Measurements from ENCODE around the gene GGNBP2.
"Not testable (repeated sequence)": the region's sequence is repeated elsewhere in the genome, so short reads cannot be mapped to it uniquely, and the experiment has no call there.

Gene GGNBP2

GRCh38 chr17:36600936-36601302 lies 56.2 kb downstream of the GGNBP2 start:
- DNase-seq (ENCODE audit: low spot score) = no peak

DNA sequence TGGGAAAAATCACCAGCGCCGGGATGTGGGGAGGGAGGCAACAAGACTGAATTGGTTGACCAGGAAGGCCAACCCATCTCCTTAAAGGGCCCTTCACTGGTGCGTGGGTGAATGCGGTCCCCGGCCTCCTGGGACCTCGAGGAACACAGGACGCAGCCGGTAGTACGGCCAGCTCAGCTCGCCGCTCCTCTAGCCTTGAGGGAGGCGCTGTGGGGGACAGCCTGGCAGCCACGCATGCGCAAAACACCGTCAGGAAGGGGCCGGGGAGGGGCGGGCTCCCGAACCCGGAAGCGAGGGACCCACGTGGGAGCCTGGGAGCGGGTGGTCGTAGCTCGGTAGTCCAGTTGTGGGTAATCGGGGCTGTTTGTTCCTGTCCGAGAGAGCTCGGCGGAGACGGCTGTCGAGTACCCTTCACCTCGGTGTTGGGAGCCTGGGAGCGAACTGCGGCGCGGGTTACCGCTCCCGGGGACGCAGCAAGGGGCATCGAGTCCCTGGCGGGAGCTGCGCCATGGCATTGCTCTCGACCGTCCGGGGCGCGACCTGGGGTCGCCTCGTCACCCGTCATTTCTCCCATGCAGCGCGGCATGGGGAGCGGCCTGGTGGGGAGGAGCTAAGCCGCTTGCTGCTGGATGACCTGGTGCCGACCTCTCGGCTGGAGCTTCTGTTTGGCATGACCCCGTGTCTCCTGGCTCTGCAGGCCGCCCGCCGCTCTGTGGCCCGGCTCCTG lies 56.7 kb downstream of the GGNBP2 start, which contains the start of gene MRM1:
Gene MRM1 (plus strand): TSS at position 281 of the 727 bp plus-strand sequence. CDS start 228 bp downstream, at position 509.
- DNase-seq (ENCODE audit: low spot score) = peak; percentile 95

DNA sequence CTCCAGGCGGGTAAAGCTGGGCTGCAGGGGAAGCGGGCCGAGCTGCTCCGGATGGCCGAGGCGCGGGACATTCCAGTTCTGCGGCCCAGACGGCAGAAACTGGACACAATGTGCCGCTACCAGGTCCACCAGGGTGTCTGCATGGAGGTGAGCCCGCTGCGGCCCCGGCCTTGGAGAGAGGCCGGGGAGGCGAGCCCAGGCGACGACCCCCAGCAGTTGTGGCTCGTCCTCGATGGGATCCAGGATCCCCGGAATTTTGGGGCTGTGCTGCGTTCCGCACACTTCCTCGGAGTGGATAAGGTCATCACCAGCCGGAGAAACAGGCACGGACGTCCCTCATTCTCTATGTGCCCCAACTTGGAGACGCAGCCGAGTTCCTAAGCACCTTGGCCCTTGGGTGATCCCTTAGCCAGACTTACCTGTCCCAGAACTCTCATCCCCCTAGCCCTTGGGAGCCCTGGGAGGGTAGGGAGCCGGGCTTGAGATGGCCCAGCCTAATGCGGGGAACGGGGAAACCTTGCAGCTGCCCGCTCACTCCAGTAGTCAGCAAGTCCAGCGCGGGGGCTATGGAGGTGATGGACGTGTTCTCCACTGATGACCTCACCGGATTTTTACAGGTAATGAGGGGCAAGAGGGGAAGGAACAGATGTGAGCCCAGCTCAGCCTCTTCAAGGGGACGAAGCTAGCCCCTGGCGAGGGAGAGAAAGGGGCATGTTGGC lies 57.5 kb downstream of the GGNBP2 start:
- peak; percentile 44 for DNase-seq (ENCODE audit: low spot score)

- peak; percentile 72 for DNase-seq (ENCODE audit: low spot score)
Observed at GRCh38 chr17:36602924-36603384, 58.2 kb downstream of the GGNBP2 start.

DNA sequence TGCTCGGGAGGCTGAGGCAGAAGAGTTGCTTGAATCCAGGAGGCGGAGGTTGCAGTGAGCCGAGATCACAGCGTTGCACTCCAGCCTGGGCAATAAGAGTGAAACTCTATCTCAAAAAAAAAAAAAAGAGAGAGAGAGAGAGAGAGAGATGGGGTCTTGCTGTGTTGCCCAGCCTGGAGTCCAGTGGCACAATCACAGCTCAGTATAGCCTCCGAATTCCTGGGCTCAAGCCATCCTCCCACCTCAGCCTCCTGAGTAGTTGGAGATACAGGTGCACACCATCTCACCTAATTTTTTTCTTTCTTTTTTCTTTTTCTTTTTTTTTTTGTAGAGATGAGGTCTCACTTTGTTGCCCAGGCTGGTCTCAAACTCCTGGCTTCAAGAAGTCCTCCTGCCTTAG lies 60.3 kb downstream of the GGNBP2 start:
- DNase-seq (ENCODE audit: low spot score) = not testable (repeated sequence)

DNA sequence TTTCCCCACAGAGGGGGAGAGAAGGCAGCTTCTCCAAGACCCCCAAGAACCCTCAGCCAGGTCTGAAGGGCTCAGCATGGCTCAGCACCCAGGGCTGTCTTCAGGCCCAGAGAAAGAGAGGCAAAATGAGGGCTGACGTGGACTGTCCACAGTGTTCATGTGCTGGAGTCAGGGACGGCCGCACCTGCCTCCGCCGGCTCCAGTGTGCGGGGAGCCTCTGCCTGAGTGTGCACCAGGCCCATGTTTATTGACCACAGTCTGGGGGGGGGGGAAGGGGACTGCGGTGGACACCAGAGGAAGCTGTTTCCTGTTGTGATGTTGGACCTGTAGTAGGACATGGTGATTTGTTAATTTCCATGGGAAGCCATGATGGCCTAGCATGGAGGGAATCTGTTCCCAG lies 63.6 kb downstream of the GGNBP2 start:
- DNase-seq (ENCODE audit: low spot score) = no peak

DNA sequence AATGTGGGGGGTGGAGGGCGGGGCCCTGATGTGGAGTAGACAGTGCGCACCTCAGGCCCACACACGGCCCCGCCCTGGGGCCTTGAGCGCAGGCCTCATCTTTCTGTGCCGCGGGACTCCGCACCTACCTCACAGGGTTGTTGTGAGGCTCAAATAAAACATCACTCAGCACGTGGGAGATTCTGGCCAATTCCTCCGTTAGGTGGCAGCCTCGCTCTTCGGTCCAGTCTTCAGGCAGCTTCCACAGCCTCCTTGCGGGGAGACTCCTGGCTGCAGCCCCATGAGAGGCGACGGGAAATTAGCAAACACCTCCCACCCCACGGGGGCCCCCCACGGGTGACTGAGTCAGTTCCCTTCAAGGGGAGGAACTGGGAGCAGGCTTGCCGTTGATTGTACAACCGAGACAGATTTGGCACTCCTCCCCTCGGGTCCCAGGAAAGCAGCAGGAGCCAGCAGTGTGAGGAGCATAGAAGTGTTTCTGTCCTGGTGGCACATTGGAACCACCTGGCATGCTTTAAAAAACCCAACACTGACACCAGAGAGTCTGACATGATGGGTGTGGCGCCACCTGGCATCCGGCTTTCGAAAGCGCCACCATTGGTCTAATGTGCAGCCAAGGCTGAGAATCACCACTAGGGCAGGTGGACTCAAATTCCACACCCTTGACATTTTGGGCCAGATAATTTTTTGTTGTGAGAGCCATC lies 64.2 kb downstream of the GGNBP2 start:
- DNase-seq (ENCODE audit: low spot score) = peak; percentile 56

DNA sequence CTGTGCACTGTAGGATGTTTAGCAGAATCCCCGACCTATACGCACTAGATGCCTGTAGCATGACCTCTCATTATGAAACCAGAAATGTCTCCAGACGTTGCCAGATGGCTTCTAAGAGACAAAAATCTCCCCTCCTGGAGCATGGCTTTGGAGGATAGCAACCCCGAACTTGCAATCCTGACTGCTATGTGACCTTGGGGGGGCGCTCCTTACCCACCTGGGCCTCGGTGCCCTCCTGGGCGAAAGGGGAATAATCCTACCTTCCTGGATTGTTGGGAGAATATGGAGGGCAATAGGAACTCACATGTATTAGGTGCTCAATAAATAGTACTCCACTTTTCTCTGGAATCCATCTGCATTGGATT lies 64.8 kb downstream of the GGNBP2 start:
- no peak for DNase-seq (ENCODE audit: low spot score)

DNA sequence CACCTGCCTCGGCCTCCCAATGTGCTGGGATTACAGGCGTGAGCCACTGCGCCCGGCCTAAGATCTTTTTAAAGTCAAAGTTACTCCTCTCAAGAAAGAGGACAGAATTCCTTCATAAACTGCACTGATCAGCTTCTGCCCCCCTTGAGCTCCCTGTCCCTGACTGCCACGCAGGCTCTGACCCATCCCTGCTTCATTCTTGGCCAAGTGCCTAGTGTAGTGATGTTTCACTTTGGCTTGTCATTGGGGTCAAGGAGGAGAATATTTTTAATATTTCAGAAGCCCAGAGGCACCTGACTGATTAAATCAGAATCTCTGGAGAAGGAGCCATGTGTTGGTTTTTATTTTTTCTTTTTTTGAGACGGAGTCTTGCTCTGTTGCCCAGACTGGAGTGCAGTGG lies 65.8 kb downstream of the GGNBP2 start:
- DNase-seq (ENCODE audit: low spot score) = no peak

DNA sequence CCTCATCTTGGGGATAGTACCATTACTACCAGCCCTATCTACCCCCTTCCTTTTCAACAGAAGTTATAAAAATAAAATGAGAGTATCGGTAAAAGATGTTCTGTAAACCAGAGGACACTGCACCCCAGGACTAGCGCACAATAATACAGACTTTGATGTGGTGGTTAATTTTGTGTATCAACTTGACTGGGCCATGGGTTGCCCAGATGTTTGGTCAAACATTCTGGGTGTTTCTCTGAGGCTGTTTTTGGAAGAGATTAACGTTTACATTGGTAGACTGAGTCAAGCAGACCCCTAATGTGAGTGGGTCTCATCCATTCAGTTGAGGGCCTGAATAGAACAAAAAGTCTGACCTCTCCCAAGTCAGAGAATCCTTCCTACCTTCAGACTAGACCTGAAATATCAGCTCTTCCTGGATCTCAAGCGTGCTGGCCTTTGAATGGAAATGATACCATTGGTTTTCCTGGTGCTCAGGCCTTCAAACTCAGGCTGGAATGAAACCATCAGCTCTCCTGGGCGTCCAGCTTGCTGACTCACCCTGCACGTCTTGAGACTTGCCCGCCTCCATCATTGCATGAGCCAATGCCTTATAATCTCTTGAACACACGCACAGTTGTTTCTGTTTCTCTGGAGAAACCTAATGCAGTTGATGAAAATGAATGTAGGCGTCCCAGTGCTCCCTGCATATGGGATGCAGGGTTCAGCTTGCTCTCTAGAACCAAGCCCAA lies 66.8 kb downstream of the GGNBP2 start:
- DNase-seq (ENCODE audit: low spot score) = peak; percentile 35

DNA sequence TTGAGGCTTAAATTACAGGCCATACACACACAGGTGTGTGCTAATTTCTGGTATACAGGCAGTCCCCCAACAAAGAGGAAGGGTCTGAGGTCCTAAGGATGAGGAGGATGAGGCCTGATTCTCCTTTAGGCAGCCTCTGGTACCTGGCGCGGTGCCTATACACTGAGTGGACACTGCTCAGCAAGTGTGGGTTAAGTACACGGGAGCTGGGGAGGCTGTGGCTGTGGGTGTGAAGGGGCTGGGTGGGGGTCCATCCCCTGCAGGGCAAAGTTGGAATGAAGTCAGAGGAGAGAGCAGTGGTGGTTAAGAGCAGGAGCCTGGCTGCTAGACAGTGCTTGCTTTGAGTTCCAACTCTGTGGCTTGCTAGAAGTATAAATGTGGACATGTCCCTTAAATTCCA lies 67.6 kb downstream of the GGNBP2 start:
- DNase-seq (ENCODE audit: low spot score) = no peak

DNA sequence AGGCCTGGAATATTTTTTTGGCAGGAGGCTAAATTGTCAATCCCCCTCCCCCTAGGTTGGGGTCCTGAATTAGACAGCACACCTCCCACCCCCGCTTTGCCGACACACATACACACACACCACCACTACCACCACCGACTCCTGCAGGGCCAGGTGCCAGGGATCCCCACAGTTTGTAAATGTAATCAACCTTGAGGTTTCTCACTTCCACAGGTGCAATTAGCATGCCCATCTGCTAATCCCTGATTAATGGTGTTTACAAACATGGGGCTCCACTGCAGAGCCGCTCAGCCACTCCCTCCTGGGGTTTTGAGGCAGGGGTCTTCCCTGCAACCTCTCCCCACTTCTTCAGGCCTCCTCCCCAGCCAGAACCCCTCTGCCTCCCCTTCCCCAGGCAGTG lies 68.4 kb downstream of the GGNBP2 start:
- no peak for DNase-seq (ENCODE audit: low spot score)

- DNase-seq (ENCODE audit: low spot score) = no peak
Observed at GRCh38 chr17:36614081-36614480, 69.4 kb downstream of the GGNBP2 start.

- no peak for DNase-seq (ENCODE audit: low spot score)
Observed at GRCh38 chr17:36614933-36615332, 70.2 kb downstream of the GGNBP2 start.

GRCh38 chr17:36616061-36617029 lies 71.6 kb downstream of the GGNBP2 start:
- peak; percentile 56 for DNase-seq (ENCODE audit: low spot score)

DNA sequence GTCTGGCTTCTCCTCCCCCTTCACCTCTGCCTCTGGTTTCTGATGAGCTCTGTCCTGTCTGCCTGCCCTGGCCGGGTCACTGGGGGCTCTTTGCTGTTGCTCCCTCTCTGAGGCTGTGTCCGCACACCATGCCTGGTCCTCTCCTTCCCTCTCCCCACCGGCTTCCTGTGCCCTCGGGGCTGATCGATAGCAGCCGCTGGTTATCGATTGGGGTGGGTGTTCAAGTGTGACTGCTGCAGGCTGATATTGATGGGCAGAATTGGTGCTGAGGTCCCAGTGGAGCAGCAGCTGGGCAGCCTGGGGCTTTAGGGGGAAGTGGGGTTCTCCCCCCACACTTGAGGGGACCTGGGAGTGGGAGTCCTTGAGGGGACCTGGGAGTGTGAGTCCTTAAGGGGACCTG lies 73.1 kb downstream of the GGNBP2 start:
- no peak for DNase-seq (ENCODE audit: low spot score)

DNA sequence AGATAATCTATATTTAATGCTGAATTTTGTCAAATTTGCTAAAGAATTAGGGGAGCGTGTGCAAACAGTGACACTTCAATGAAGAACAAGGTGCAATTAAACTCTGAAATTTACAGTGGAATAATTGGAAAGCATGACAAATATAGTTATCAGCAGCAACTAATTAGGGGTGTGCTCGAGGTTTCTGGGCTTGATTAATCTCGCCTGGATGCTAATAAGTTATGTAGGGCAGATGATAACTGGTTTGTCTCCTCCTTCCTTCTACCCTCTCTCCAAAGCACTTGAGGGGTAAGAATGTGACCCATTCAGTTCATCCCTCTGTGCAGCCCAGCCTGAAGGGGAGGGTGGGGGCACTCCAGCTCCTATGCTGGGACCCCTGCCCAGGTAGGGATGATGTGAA lies 78.6 kb downstream of the GGNBP2 start:
- no peak for DNase-seq (ENCODE audit: low spot score)

GRCh38 chr17:36625188-36625587 lies 80.5 kb downstream of the GGNBP2 start:
- no peak for DNase-seq (ENCODE audit: low spot score)

GRCh38 chr17:36627101-36627500 lies 82.4 kb downstream of the GGNBP2 start:
- no peak for DNase-seq (ENCODE audit: low spot score)

GRCh38 chr17:36628576-36628975 lies 83.9 kb downstream of the GGNBP2 start:
- no peak for DNase-seq (ENCODE audit: low spot score)

DNA sequence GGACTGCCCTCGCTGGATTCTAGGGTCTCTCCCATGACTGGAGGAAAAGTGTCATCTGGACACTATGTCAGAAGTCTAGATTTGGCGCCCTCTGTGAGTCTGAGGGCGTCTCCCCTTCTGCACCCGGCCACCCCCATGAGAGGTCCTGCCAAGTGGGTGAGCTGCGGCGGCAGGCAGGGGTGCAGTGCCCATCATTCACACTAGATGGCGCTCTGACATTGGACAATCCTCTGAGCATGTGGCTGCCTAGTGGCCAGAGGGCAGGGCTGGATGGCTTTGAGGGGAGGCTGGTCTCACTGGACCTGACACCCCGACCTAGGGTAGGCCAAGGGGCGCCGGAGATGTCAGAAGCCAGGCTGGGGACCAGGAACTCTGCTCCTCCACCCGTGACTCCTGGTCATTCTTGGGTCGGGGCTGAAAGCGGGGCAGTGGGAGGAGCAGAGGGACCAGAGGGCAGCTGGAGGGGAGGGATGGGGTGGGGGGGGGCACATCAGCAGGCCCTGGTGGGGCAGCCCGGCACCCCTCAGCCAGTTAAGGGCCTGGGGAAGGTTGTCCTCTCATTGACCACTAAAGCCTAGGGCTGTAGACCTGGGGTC lies 84.6 kb downstream of the GGNBP2 start:
- DNase-seq (ENCODE audit: low spot score) = peak; percentile 69

Data from kidney tubule cell (primary cell).